HL-60 (cell line): ENCODE results near the gene GIT2.

Source experiments
- DNase-seq, 2 experiments: peaks; one replicate each; pipeline ENCODE4 v3.0.0-alpha.2; 2010 to 2020; ENCODE audit warnings: low read depth in 1 of 2, low spot score in 1 of 2
- H3K27ac ChIP-seq: fragments of 250-450 bp; sonication (Bioruptor Pico); replicated peaks from 2 replicates; pipeline ENCODE4 v1.5.1; 2020; ENCODE audit warnings: mild to moderate bottlenecking, moderate library complexity
- H3K27me3 ChIP-seq: fragments of 250-450 bp; sonication (Bioruptor Pico); 2 replicates; pipeline ENCODE4 v1.5.1; 2021; ENCODE audit warnings: mild to moderate bottlenecking, moderate library complexity; ENCODE audit not compliant: insufficient read depth, poor library complexity, severe bottlenecking
- H3K4me3 ChIP-seq: replicated peaks from 2 replicates; pipeline ENCODE4 v1.5.1; 2011; ENCODE audit warnings: mild to moderate bottlenecking, control low read depth, low read length; ENCODE audit not compliant: insufficient read depth
- CTCF ChIP-seq: IDR thresholded peaks from one replicate; pipeline ENCODE4 v1.5.1; 2011; ENCODE audit warnings: low read length, control low read depth, inconsistent platforms; ENCODE audit not compliant: insufficient read depth
- GABPA ChIP-seq: IDR thresholded peaks from 2 replicates; pipeline ENCODE4 v1.6.1; 2012; ENCODE audit warnings: low read depth
- POLR2AphosphoS5 ChIP-seq: IDR thresholded peaks from 2 replicates; pipeline ENCODE4 v1.6.1; 2012; ENCODE audit warnings: low read depth
- REST ChIP-seq: IDR thresholded peaks from 2 replicates; pipeline ENCODE4 v1.6.1; 2012; ENCODE audit warnings: low read depth; ENCODE audit not compliant: insufficient replicate concordance
- SPI1 ChIP-seq: IDR thresholded peaks from 2 replicates; pipeline ENCODE4 v1.6.1; 2012; ENCODE audit warnings: low read depth, mild to moderate bottlenecking, borderline replicate concordance

Gene GIT2

GRCh38 chr12:109940339-109940923, 55.7 kb downstream of the GIT2 start:
- no peak overlapping the region for H3K27ac ChIP-seq

GRCh38 chr12:109939504-109939903, 56.7 kb downstream of the GIT2 start:
- TF ChIP-seq REST (no peak), GABPA (no peak), CTCF (no peak), POLR2AphosphoS5 (no peak), SPI1 (no peak)

More at GRCh38 chr12:109940339-109940923, 55.7 kb downstream of the GIT2 start:
- no peak overlapping the region for H3K4me3 ChIP-seq
- DNase-seq: no peak
- no peaks in the 10 kb centered on the region for H3K27me3 ChIP-seq
- no peak for TF ChIP-seq GABPA
- no peak for TF ChIP-seq REST
- no peak for TF ChIP-seq SPI1
- TF ChIP-seq CTCF: no peak
- TF ChIP-seq POLR2AphosphoS5: no peak

GRCh38 chr12:109938947-109939346, 57.2 kb downstream of the GIT2 start:
- H3K27ac ChIP-seq: no peak overlapping the region
- TF ChIP-seq GABPA: no peak
- TF ChIP-seq REST: no peak
- no peak for TF ChIP-seq POLR2AphosphoS5
- TF ChIP-seq SPI1: no peak
- no peak for TF ChIP-seq CTCF
- H3K27me3 ChIP-seq: no peaks in the 10 kb centered on the region
- DNase-seq: no peak
- H3K4me3 ChIP-seq: no peak overlapping the region

More at GRCh38 chr12:109939504-109939903, 56.7 kb downstream of the GIT2 start:
- no peak overlapping the region for H3K27ac ChIP-seq
- no peaks in the 10 kb centered on the region for H3K27me3 ChIP-seq
- H3K4me3 ChIP-seq: no peak overlapping the region
- DNase-seq: no peak
